ENCODE results near the gene OSBPL9.
"Not testable (repeated sequence)": the region's sequence is repeated elsewhere in the genome, so short reads cannot be mapped to it uniquely, and the experiment has no call there.

The OSBPL9 gene

DNA sequence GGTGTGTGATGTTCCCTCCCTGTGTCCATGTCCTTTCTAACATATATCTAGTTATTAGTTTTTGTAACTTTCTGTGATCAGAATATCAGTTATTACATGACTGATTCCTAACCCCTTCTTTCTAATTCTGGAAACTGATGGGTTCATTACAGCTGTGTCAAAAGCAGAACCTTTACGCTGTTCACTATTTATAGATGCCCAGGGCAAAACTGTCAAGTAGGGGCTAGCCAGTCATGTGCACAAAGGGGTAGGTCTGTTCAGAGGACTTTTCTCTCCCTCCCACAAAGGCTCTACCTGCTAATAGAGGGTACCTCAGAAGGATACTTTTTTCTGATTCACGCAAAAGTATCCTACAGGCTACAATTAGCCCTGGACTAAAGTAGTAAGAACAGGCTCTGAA, 182.5 kb downstream of the OSBPL9 start:
- POLR2A ChIA-PET, result interaction anchor here (1.2 kb wide), 1 partner anchor 9 kb away, joined by 4 read pairs; no protein-coding TSS in a partner anchor
- CTCF ChIA-PET, result no interaction called here
- TF ChIP-seq LEF1 (IDR thresholded peaks at IDR 0.05; ENCODE audit: borderline replicate concordance) (no peak), SP1 (IDR thresholded peaks at IDR 0.05) (no peak), HDGF (IDR thresholded peaks at IDR 0.05; ENCODE audit: borderline replicate concordance) (no peak), TARDBP (IDR thresholded peaks at IDR 0.05) (no peak), FOXK2 (IDR thresholded peaks at IDR 0.05) (no peak), NFRKB (IDR thresholded peaks at IDR 0.05) (no peak), FOXA1 (IDR thresholded peaks at IDR 0.05) (no peak), SUZ12 (IDR thresholded peaks at IDR 0.05) (no peak), ARNT (IDR thresholded peaks at IDR 0.05) (no peak)
- TF ChIP-seq, protein P1, sequence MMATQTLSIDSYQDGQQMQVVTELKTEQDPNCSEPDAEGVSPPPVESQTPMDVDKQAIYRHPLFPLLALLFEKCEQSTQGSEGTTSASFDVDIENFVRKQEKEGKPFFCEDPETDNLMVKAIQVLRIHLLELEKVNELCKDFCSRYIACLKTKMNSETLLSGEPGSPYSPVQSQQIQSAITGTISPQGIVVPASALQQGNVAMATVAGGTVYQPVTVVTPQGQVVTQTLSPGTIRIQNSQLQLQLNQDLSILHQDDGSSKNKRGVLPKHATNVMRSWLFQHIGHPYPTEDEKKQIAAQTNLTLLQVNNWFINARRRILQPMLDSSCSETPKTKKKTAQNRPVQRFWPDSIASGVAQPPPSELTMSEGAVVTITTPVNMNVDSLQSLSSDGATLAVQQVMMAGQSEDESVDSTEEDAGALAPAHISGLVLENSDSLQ (IDR thresholded peaks at IDR 0.05), result no peak
- DNase-seq (ENCODE audit: extremely low spot score), result no peak

DNA sequence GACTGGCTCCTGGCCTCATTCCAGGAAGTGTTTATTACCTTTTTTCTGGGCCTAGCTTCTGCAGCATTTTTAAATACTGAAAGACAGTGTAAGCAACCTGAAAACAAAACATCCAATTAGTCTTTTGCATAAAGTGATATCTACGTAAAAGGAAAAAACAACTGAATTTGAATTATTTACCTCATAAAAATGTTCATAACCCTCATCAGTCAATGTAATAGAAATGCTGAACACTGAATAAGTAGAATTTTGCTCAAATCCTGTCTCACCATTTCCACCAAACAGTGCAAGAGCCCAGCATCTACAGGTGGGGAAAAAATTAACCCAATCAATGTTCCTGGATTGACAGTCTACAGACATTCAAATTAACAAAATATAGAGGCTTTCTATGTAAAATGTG, 197.6 kb downstream of the OSBPL9 start:
- POLR2A ChIA-PET, result no interaction called here
- CTCF ChIA-PET, result no interaction called here
- TF ChIP-seq L3MBTL2 (conservative IDR thresholded peaks at IDR 0.05) (no peak), BHLHE40 (IDR thresholded peaks at IDR 0.05; ENCODE audit: borderline replicate concordance) (no peak), SP1 (IDR thresholded peaks at IDR 0.05) (no peak), HDGF (IDR thresholded peaks at IDR 0.05; ENCODE audit: borderline replicate concordance) (no peak)
- DNase-seq (ENCODE audit: extremely low spot score), result no peak

DNA sequence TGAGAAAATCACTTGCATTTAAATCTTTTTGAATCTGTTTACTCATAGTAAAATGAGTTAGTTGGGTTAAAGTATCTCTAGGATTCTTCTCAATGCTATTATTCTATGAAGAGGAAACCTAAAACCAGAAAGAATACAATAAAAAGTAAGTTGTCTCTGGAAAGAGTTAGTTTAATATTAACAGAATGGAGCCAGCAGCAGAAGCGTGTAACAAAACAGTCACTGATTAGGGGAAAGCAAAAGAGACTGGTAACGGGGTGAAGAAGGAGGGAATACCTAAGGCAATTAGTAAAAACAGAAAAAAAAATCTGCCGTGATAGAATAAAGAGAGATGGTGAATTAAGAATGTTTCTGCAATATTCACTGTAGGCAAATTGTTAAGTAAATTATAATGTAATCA, 201.6 kb downstream of the OSBPL9 start:
- CTCF ChIA-PET, result no interaction called here
- DNase-seq (ENCODE audit: extremely low spot score), result no peak
- POLR2A ChIA-PET, result no interaction called here
- no peak for TF ChIP-seq HDGF (IDR thresholded peaks at IDR 0.05; ENCODE audit: borderline replicate concordance)
- TF ChIP-seq, protein P1 (IDR thresholded peaks at IDR 0.05), result no peak
- no peak for TF ChIP-seq ELF4 (IDR thresholded peaks at IDR 0.05)
- TF ChIP-seq L3MBTL2 (conservative IDR thresholded peaks at IDR 0.05), result no peak
- no peak for TF ChIP-seq BHLHE40 (IDR thresholded peaks at IDR 0.05; ENCODE audit: borderline replicate concordance)
- TF ChIP-seq NFRKB (IDR thresholded peaks at IDR 0.05), result no peak
- TF ChIP-seq FOXK2 (IDR thresholded peaks at IDR 0.05), result no peak
- no peak for TF ChIP-seq ARNT (IDR thresholded peaks at IDR 0.05)
- TF ChIP-seq SUZ12 (IDR thresholded peaks at IDR 0.05), result no peak
- TF ChIP-seq TARDBP (IDR thresholded peaks at IDR 0.05), result no peak
- TF ChIP-seq CTBP1 (IDR thresholded peaks at IDR 0.05; ENCODE audit: borderline replicate concordance), result no peak
- TF ChIP-seq FOXM1 (IDR thresholded peaks at IDR 0.05; ENCODE audit: borderline replicate concordance), result no peak
- TF ChIP-seq ZNF384 (IDR thresholded peaks at IDR 0.05), result no peak
- no peak for TF ChIP-seq SP1 (IDR thresholded peaks at IDR 0.05)
- no peak for TF ChIP-seq FOXA1 (IDR thresholded peaks at IDR 0.05)
- TF ChIP-seq LEF1 (IDR thresholded peaks at IDR 0.05; ENCODE audit: borderline replicate concordance), result no peak

DNA sequence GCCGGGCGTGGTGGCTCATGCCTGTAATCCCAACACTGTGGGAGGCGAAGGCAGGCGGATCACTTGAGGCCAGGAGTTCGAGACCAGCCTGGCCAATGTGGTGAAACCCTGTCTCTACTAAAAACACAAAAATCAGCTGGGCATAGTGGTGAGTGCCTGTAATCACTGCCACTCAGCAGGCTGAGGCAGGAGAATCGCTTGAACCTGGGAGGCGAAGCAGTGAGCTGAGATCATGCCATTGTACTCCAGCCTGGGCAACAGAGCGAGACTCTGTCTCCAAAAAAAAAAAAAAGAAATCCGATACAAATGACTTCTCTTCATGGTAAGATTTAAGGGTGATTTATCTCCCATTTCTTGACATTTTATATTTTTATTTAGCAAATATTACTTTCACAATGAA, 202.1 kb downstream of the OSBPL9 start:
- CTCF ChIA-PET; POLR2A ChIA-PET; DNase-seq (ENCODE audit: extremely low spot score): not testable (repeated sequence)

DNA sequence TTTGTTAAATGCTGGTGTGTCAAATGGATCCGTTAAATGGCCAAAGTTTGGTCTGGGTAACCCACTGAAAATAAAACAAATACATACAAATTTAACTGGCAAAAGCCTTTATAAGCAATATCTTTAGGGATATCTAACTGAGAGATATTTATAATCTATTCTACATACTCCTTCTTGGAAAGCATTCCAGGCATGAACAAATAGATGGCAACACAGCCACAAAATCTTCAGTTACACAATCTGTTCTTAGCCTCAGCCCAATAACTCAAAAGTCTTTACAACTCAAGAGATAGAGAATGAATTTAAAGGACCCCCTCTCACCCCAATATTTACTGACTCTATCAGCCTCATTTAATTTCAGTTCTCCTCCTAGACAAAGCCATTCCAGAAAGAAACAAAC, 202.9 kb downstream of the OSBPL9 start:
- DNase-seq (ENCODE audit: extremely low spot score), result no peak
- POLR2A ChIA-PET, result no interaction called here
- CTCF ChIA-PET, result no interaction called here
- no peak for TF ChIP-seq FOXM1 (IDR thresholded peaks at IDR 0.05; ENCODE audit: borderline replicate concordance)
- TF ChIP-seq HDGF (IDR thresholded peaks at IDR 0.05; ENCODE audit: borderline replicate concordance), result no peak
- no peak for TF ChIP-seq LEF1 (IDR thresholded peaks at IDR 0.05; ENCODE audit: borderline replicate concordance)

DNA sequence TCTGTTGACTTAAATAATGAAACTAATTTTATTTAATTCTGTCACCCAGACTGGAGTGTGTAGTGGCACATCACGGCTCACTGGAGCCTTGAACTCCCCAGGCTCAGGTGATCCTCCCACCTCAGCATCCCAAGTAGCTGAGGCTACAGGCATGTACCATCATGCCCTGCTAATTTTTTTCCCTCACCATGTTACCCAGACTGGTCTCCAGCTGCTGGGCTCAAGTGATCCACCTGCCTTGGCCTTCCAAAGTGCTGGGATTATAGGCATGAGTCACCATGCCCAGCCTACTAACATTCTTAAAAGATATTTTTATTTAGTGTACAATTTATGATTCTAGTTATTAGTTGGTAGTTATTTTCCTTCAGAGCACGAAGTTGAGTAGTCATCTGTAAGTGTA, 212.2 kb downstream of the OSBPL9 start:
- DNase-seq (ENCODE audit: extremely low spot score), result no peak
- TF ChIP-seq ARNT (IDR thresholded peaks at IDR 0.05), result no peak
- no peak for TF ChIP-seq FOXM1 (IDR thresholded peaks at IDR 0.05; ENCODE audit: borderline replicate concordance)
- TF ChIP-seq, protein P1 (IDR thresholded peaks at IDR 0.05), result no peak
- TF ChIP-seq FOXA1 (IDR thresholded peaks at IDR 0.05), result no peak
- no peak for TF ChIP-seq L3MBTL2 (conservative IDR thresholded peaks at IDR 0.05)
- TF ChIP-seq NFRKB (IDR thresholded peaks at IDR 0.05), result no peak
- TF ChIP-seq SUZ12 (IDR thresholded peaks at IDR 0.05), result no peak
- no peak for TF ChIP-seq FOXK2 (IDR thresholded peaks at IDR 0.05)
- TF ChIP-seq SP1 (IDR thresholded peaks at IDR 0.05), result no peak
- TF ChIP-seq BHLHE40 (IDR thresholded peaks at IDR 0.05; ENCODE audit: borderline replicate concordance), result no peak
- TF ChIP-seq ELF4 (IDR thresholded peaks at IDR 0.05), result no peak
- no peak for TF ChIP-seq CTBP1 (IDR thresholded peaks at IDR 0.05; ENCODE audit: borderline replicate concordance)
- TF ChIP-seq TARDBP (IDR thresholded peaks at IDR 0.05), result no peak
- TF ChIP-seq LEF1 (IDR thresholded peaks at IDR 0.05; ENCODE audit: borderline replicate concordance), result no peak
- ChIA-PET CTCF (no interaction called here), POLR2A (no interaction called here)

DNA sequence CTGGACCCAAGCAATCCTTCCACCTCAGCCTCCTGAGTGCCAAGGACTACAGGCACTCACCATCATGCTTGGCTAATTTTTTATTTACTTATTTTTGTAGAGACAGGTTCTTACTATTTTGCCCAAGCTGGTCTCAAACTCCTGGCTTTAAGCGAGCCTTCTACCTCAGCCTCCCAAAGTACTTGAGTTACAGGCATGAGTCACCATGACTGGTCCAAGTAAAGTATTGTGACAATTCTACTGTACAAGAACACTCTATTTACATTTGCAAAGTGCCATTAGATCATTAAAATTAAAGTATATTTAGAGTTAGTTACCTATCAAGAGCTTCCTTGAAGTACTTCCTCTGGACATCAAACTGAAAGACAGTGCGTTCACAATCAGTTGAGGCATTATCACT, 216.8 kb downstream of the OSBPL9 start:
- no peak for DNase-seq (ENCODE audit: extremely low spot score)
- ChIA-PET POLR2A (no interaction called here), CTCF (interaction anchor here (0.6 kb wide), 1 partner anchor 43 kb away, joined by 4 read pairs; no protein-coding TSS in a partner anchor)
- TF ChIP-seq SUZ12 (IDR thresholded peaks at IDR 0.05) (no peak), HDGF (IDR thresholded peaks at IDR 0.05; ENCODE audit: borderline replicate concordance) (no peak), FOXA1 (IDR thresholded peaks at IDR 0.05) (no peak), FOXK2 (IDR thresholded peaks at IDR 0.05) (no peak)
